Measurements from ENCODE around the gene CACNA1D. TPM values are rescaled to one million over a fixed set of nuclear protein-coding genes. Genes with fewer than 3 reads are reported as not detected.
"Not testable (repeated sequence)": the region's sequence is repeated elsewhere in the genome, so short reads cannot be mapped to it uniquely, and the experiment has no call there.

CACNA1D gene
- total RNA-seq, 5 donors from 2014 or later (not counting 1 experiment from before 2014, with no cell fraction given), result 0.09 to 0.47 (median 0.34) TPM; not detected in 1

DNA sequence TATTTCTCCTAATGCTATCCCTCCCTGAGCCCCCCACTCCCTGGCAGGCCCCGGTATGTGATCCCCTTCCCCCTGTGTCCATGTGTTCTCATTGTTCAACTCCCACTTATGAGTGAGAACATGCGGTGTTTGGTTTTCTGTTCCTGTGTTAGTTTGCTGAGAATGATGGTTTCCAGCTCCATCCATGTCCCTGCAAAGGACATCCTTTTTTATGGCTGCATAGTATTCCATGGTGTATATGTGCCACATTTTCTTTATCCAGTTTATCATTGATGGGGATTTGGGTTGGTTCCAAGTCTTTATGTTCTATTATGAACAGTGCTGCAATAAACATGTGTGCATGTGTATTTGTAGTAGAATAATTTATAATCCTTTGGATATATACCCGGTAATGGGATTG is 18.0 kb upstream of the CACNA1D start:
- H3K9me3 Mint-ChIP-seq; H3K27ac ChIP-seq (ENCODE audit: low read length); H3K4me1 Mint-ChIP-seq; H3K27ac Mint-ChIP-seq; DNase-seq; ATAC-seq (replicated peaks in 1 of 4); H3K36me3 ChIP-seq (ENCODE audit: control insufficient read depth in 2 of 2, extremely low read depth in 1 of 2, insufficient read depth in 1 of 2, low read length in 1 of 2); H3K4me3 ChIP-seq (ENCODE audit: control insufficient read depth in 1 of 2, extremely low read depth in 1 of 2, low read length in 1 of 2); H3K4me3 Mint-ChIP-seq; CTCF ChIA-PET; POLR2A ChIA-PET; H3K9me3 ChIP-seq; H3K4me1 ChIP-seq (ENCODE audit: control insufficient read depth in 1 of 2, extremely low read depth in 1 of 2, insufficient read depth in 2 of 2, low read length in 2 of 2); H3K36me3 Mint-ChIP-seq: not testable (repeated sequence)
- no CpG with 5 or more reads among the region's 3 CpGs for WGBS (ENCODE audit: insufficient coverage)
- peaks cover 44% of the 10 kb centered on the region in 2 donors for H3K27me3 Mint-ChIP-seq
- peaks cover 0 to 21% of the 10 kb centered on the region in 2 experiments for H3K27me3 ChIP-seq (replicated peaks in 1 of 2; ENCODE audit: control insufficient read depth in 2 of 2, extremely low read depth in 1 of 2, insufficient read depth in 2 of 2, low read length in 1 of 2)

DNA sequence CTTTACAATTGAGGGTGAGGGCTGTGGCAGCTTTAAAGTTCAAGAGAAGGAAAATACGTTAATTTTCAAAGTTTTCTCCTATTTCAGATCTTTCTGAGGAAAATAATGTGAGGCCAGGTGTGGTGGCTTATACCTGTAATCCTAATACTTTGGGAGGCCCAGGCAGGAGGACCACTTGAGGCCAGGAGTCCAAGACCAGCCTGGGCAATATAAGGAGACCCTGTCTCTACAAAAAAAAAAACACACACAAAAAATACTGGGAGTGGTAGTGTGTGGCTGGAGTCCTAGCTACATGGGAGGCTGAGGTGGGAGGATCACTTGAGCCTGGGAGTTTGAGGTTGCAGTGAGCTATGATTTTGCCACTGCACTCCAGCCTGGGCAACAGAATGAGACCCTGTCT is 16.7 kb upstream of the CACNA1D start:
- H3K9me3 Mint-ChIP-seq; POLR2A ChIA-PET; H3K4me1 Mint-ChIP-seq; H3K4me1 ChIP-seq (ENCODE audit: control insufficient read depth in 1 of 2, extremely low read depth in 1 of 2, insufficient read depth in 2 of 2, low read length in 2 of 2); H3K9me3 ChIP-seq; DNase-seq; H3K27ac ChIP-seq (ENCODE audit: low read length); H3K4me3 Mint-ChIP-seq; H3K4me3 ChIP-seq (ENCODE audit: control insufficient read depth in 1 of 2, extremely low read depth in 1 of 2, low read length in 1 of 2); ATAC-seq (replicated peaks in 1 of 4); CTCF ChIA-PET; H3K36me3 Mint-ChIP-seq; H3K36me3 ChIP-seq (ENCODE audit: control insufficient read depth in 2 of 2, extremely low read depth in 1 of 2, insufficient read depth in 1 of 2, low read length in 1 of 2); H3K27ac Mint-ChIP-seq: not testable (repeated sequence)
- no CpG with 5 or more reads among the region's 1 CpG for WGBS (ENCODE audit: insufficient coverage)
- H3K27me3 Mint-ChIP-seq, result peaks cover 44 to 49% of the 10 kb centered on the region in 2 donors
- H3K27me3 ChIP-seq (replicated peaks in 1 of 2; ENCODE audit: control insufficient read depth in 2 of 2, extremely low read depth in 1 of 2, insufficient read depth in 2 of 2, low read length in 1 of 2), result peaks cover 0 to 28% of the 10 kb centered on the region in 2 experiments

DNA sequence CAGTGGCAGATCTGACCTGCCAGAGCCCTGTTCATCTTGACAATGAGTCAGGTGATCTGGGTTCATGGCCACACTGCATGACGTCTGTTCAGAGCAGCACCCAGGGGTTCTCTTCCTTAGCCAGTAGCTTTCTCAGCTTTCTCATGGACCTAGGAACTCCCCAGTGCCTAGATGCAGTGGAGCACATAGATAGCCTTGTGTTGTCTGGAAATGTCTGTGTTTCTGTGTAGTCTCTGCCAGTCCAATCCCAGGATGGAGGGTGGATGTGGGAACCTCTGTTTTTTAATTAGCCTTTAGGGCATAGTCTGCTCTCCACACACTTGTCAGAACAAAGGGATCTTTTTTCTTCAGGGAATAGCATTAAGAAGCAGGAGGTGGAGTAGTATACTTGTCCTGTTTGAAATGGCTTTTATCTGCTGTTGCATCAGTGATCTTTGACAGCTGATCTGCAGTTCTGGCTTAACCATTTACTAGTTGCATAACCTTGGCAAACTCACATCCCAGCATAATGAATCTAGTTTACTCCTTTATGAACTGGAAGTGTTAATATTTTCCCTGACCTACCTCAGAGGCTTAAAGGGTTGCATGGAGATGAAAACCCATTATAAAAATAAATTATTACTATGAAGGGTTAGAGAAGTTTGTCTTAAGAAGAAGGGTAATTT is 16.1 kb upstream of the CACNA1D start:
- H3K4me3 Mint-ChIP-seq, result no peak overlapping the region
- DNase-seq, result no peak
- ChIA-PET POLR2A (no interaction called here), CTCF (no interaction called here)
- no peaks in the 10 kb centered on the region for H3K4me1 ChIP-seq (ENCODE audit: control insufficient read depth in 1 of 2, extremely low read depth in 1 of 2, insufficient read depth in 2 of 2, low read length in 2 of 2)
- H3K9me3 ChIP-seq, result no peaks in the 10 kb centered on the region
- H3K27ac Mint-ChIP-seq, result no peak overlapping the region
- peaks cover 45 to 49% of the 10 kb centered on the region in 2 donors for H3K27me3 Mint-ChIP-seq
- no peak for ATAC-seq (replicated peaks in 1 of 4)
- 67% methylated on average over 1 of the region's 1 CpG for WGBS (ENCODE audit: insufficient coverage)
- H3K27ac ChIP-seq (ENCODE audit: low read length), result no peak overlapping the region
- H3K36me3 ChIP-seq (ENCODE audit: control insufficient read depth in 2 of 2, extremely low read depth in 1 of 2, insufficient read depth in 1 of 2, low read length in 1 of 2), result no peaks in the 10 kb centered on the region
- no peaks in the 10 kb centered on the region for H3K4me1 Mint-ChIP-seq
- no peaks in the 10 kb centered on the region for H3K9me3 Mint-ChIP-seq
- no peaks in the 10 kb centered on the region for H3K36me3 Mint-ChIP-seq
- H3K27me3 ChIP-seq (replicated peaks in 1 of 2; ENCODE audit: control insufficient read depth in 2 of 2, extremely low read depth in 1 of 2, insufficient read depth in 2 of 2, low read length in 1 of 2), result peaks cover 0 to 27% of the 10 kb centered on the region in 2 experiments
- no peak overlapping the region for H3K4me3 ChIP-seq (ENCODE audit: control insufficient read depth in 1 of 2, extremely low read depth in 1 of 2, low read length in 1 of 2)

GRCh38 chr3:53478921-53479664 is 15.3 kb upstream of the CACNA1D start:
- Histone ChIP-seq H3K27ac (ENCODE audit: low read length) (no peak overlapping the region), H3K27me3 (replicated peaks in 1 of 2; ENCODE audit: control insufficient read depth in 2 of 2, extremely low read depth in 1 of 2, insufficient read depth in 2 of 2, low read length in 1 of 2) (peaks cover 0 to 23% of the 10 kb centered on the region in 2 experiments), H3K9me3 (no peaks in the 10 kb centered on the region), H3K4me1 (ENCODE audit: control insufficient read depth in 1 of 2, extremely low read depth in 1 of 2, insufficient read depth in 2 of 2, low read length in 2 of 2) (no peaks in the 10 kb centered on the region), H3K36me3 (ENCODE audit: control insufficient read depth in 2 of 2, extremely low read depth in 1 of 2, insufficient read depth in 1 of 2, low read length in 1 of 2) (no peaks in the 10 kb centered on the region), H3K4me3 (ENCODE audit: control insufficient read depth in 1 of 2, extremely low read depth in 1 of 2, low read length in 1 of 2) (no peak overlapping the region)
- Mint-ChIP-seq H3K36me3 (no peaks in the 10 kb centered on the region), H3K9me3 (no peaks in the 10 kb centered on the region), H3K4me3 (no peak overlapping the region), H3K27ac (no peak overlapping the region), H3K27me3 (peaks cover 43 to 46% of the 10 kb centered on the region in 2 donors), H3K4me1 (no peaks in the 10 kb centered on the region)
- CTCF ChIA-PET, result no interaction called here
- DNase-seq (no peak), ATAC-seq (replicated peaks in 1 of 4) (no peak)
- WGBS (ENCODE audit: insufficient coverage), result 94% methylated on average over 3 of the region's 4 CpGs
- POLR2A ChIA-PET, result no interaction called here

GRCh38 chr3:53482227-53482626 is 12.2 kb upstream of the CACNA1D start:
- Histone ChIP-seq H3K36me3 (ENCODE audit: control insufficient read depth in 2 of 2, extremely low read depth in 1 of 2, insufficient read depth in 1 of 2, low read length in 1 of 2) (no peaks in the 10 kb centered on the region), H3K4me1 (ENCODE audit: control insufficient read depth in 1 of 2, extremely low read depth in 1 of 2, insufficient read depth in 2 of 2, low read length in 2 of 2) (no peaks in the 10 kb centered on the region), H3K27ac (ENCODE audit: low read length) (no peak overlapping the region), H3K4me3 (ENCODE audit: control insufficient read depth in 1 of 2, extremely low read depth in 1 of 2, low read length in 1 of 2) (no peak overlapping the region), H3K9me3 (no peaks in the 10 kb centered on the region), H3K27me3 (replicated peaks in 1 of 2; ENCODE audit: control insufficient read depth in 2 of 2, extremely low read depth in 1 of 2, insufficient read depth in 2 of 2, low read length in 1 of 2) (peaks cover 0 to 20% of the 10 kb centered on the region in 2 experiments)
- peaks cover 0 to 3% (median 0%) of the 10 kb centered on the region in 3 donors for H3K4me1 Mint-ChIP-seq
- ATAC-seq (replicated peaks in 1 of 4), result no peak
- ChIA-PET CTCF (no interaction called here), POLR2A (no interaction called here)
- WGBS (ENCODE audit: insufficient coverage), result 80% methylated on average over 1 of the region's 1 CpG
- no peak for DNase-seq
- no peaks in the 10 kb centered on the region for H3K9me3 Mint-ChIP-seq
- H3K4me3 Mint-ChIP-seq, result no peak overlapping the region
- peaks cover 32 to 34% of the 10 kb centered on the region in 2 donors for H3K27me3 Mint-ChIP-seq
- H3K27ac Mint-ChIP-seq, result no peak overlapping the region
- H3K36me3 Mint-ChIP-seq, result no peaks in the 10 kb centered on the region

DNA sequence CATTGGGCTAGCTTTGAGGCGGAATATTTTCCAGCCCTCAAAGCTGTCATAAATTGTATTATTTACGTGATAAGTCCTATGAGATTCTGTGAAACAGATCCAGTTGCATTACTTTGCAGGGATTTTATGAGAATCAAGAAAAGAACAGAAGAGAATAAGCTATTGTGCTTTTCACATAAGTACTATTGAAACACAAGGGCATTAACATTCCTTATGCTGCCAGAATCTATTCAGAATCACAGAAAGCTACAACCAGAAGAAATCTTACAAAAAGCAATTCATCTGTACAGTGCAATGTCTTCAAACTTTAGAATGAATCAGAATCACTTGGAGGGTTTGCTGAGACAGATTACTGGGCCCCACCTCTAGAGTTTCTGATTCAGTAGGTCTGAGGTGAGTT is 10.6 kb upstream of the CACNA1D start:
- Histone ChIP-seq H3K36me3 (ENCODE audit: control insufficient read depth in 2 of 2, extremely low read depth in 1 of 2, insufficient read depth in 1 of 2, low read length in 1 of 2) (no peaks in the 10 kb centered on the region), H3K4me1 (ENCODE audit: control insufficient read depth in 1 of 2, extremely low read depth in 1 of 2, insufficient read depth in 2 of 2, low read length in 2 of 2) (no peaks in the 10 kb centered on the region), H3K4me3 (ENCODE audit: control insufficient read depth in 1 of 2, extremely low read depth in 1 of 2, low read length in 1 of 2) (no peak overlapping the region), H3K27ac (ENCODE audit: low read length) (no peak overlapping the region), H3K9me3 (no peaks in the 10 kb centered on the region), H3K27me3 (replicated peaks in 1 of 2; ENCODE audit: control insufficient read depth in 2 of 2, extremely low read depth in 1 of 2, insufficient read depth in 2 of 2, low read length in 1 of 2) (peaks cover 0 to 16% of the 10 kb centered on the region in 2 experiments)
- H3K4me3 Mint-ChIP-seq, result no peak overlapping the region
- POLR2A ChIA-PET, result no interaction called here
- H3K27ac Mint-ChIP-seq, result no peak overlapping the region
- peaks cover 20% of the 10 kb centered on the region in 2 donors for H3K27me3 Mint-ChIP-seq
- no peak for ATAC-seq (replicated peaks in 1 of 4)
- no peak for DNase-seq
- H3K36me3 Mint-ChIP-seq, result no peaks in the 10 kb centered on the region
- WGBS (ENCODE audit: insufficient coverage), result no CpG with 5 or more reads among the region's 2 CpGs
- H3K9me3 Mint-ChIP-seq, result no peaks in the 10 kb centered on the region
- CTCF ChIA-PET, result no interaction called here
- peaks cover 0 to 3% (median 0%) of the 10 kb centered on the region in 3 donors for H3K4me1 Mint-ChIP-seq

Measured in T-cell (primary cell).